ENCODE measurements around the gene AQR. TPM values are rescaled to one million over a fixed set of nuclear protein-coding genes. Genes with fewer than 3 reads are reported as not detected.

AQR gene
- polyA plus RNA-seq, 1 donor from 2014 or later = 22.4 TPM

DNA sequence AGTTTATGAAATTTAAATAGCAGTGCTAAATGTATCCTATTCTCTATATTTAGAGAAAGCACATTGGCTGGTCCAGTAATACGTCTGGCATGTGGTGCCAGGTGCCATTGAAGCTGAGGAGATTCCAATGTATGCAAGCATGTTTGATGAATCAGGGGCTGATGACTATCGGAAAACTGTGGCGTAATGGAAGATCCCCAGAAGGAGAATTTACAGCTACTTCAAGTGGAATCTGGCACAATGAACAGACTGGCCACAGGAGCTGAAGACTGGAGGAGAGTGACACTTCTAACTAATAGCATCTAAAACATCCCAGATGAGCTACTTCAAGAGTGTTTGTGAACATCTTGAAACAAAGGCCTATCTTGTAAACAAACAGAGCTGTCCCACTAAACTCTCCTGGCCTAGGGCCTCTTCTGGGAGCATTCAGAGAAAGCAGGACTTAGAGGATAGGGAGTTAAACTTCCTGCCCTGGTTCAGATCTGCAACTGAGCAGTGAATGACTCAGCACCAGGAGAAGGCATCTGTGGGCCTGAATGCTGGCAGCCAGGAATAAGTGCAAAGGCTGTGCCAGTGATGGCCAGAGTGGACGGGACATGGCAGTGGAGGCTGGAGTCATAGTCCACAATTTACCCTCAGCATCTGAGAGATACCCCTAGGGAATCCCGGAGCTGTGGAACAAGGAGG lies 159.0 kb downstream of the AQR start:
- H3K4me3 ChIP-seq (ENCODE audit: low read length) = no peak overlapping the region
- H4K20me1 ChIP-seq (ENCODE audit: insufficient read depth) = no peaks in the 10 kb centered on the region
- H2AFZ ChIP-seq (ENCODE audit: low read depth, low read length) = no peak overlapping the region
- no peak overlapping the region for H3K4me2 ChIP-seq (ENCODE audit: low read length)
- H3K27ac ChIP-seq (ENCODE audit: low read length) = no peak overlapping the region
- no peaks in the 10 kb centered on the region for H3K36me3 ChIP-seq (ENCODE audit: insufficient read depth, low read length)
- no peaks in the 10 kb centered on the region for H3K27me3 ChIP-seq (ENCODE audit: insufficient read depth, low read depth, low read length)
- no peak overlapping the region for H3K9ac ChIP-seq (ENCODE audit: low read length)
- TF ChIP-seq RAD21 (conservative IDR thresholded peaks at IDR 0.05) (no peak), CTCF (IDR thresholded peaks at IDR 0.05; ENCODE audit: poor library complexity, severe bottlenecking) (no peak), SMC3 (conservative IDR thresholded peaks at IDR 0.05; ENCODE audit: poor library complexity) (no peak), EZH2 (IDR thresholded peaks at IDR 0.05; ENCODE audit: borderline replicate concordance, insufficient read depth, low read length, poor library complexity, severe bottlenecking) (no peak), TAF1 (IDR thresholded peaks at IDR 0.05; ENCODE audit: low read depth) (no peak), REST (IDR thresholded peaks at IDR 0.05; ENCODE audit: borderline replicate concordance) (no peak), POLR2AphosphoS5 (IDR thresholded peaks at IDR 0.05) (no peak)
- H3K79me2 ChIP-seq (replicated peaks; ENCODE audit: insufficient read depth, low read length) = no peaks in the 10 kb centered on the region
- H3F3A ChIP-seq (ENCODE audit: insufficient read depth, low read length, poor library complexity, severe bottlenecking) = no peaks in the 10 kb centered on the region
- no peaks in the 10 kb centered on the region for H3K9me3 ChIP-seq (ENCODE audit: low read length)
- H3K9me2 ChIP-seq (ENCODE audit: insufficient read depth, low read length) = no peaks in the 10 kb centered on the region

DNA sequence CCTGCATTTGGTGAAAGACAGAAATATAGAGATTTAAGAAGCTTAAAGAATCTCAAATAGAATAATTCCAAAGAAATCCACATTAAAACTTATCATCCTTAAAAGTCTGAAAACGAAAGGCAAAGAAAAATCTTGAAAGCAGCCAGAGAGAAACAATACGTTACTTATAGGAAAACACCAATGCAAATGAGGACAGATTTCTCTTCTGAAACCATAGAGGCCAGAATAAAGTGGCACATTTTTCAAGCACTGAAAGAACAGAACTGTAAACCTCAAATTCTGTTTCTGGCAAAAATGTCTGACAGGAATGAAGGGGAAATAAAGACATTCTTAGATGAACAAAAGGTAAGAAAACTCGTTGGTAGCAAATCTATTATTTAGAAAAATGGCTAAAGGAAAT lies 160.4 kb downstream of the AQR start:
- Histone ChIP-seq H3K4me2 (ENCODE audit: low read length) (no peak overlapping the region), H2AFZ (ENCODE audit: low read depth, low read length) (no peak overlapping the region), H3K36me3 (ENCODE audit: insufficient read depth, low read length) (no peaks in the 10 kb centered on the region), H3K4me3 (ENCODE audit: low read length) (no peak overlapping the region), H3K27ac (ENCODE audit: low read length) (no peak overlapping the region), H3F3A (ENCODE audit: insufficient read depth, low read length, poor library complexity, severe bottlenecking) (no peaks in the 10 kb centered on the region), H3K9me3 (ENCODE audit: low read length) (no peaks in the 10 kb centered on the region), H4K20me1 (ENCODE audit: insufficient read depth) (no peaks in the 10 kb centered on the region), H3K9ac (ENCODE audit: low read length) (no peak overlapping the region), H3K79me2 (replicated peaks; ENCODE audit: insufficient read depth, low read length) (no peaks in the 10 kb centered on the region), H3K27me3 (ENCODE audit: insufficient read depth, low read depth, low read length) (no peaks in the 10 kb centered on the region), H3K9me2 (ENCODE audit: insufficient read depth, low read length) (no peaks in the 10 kb centered on the region)
- TF ChIP-seq CTCF (IDR thresholded peaks at IDR 0.05; ENCODE audit: poor library complexity, severe bottlenecking) = no peak
- TF ChIP-seq SMC3 (conservative IDR thresholded peaks at IDR 0.05; ENCODE audit: poor library complexity) = no peak
- no peak for TF ChIP-seq MXI1 (conservative IDR thresholded peaks at IDR 0.05; ENCODE audit: poor library complexity, severe bottlenecking)
- no peak for TF ChIP-seq TAF1 (IDR thresholded peaks at IDR 0.05; ENCODE audit: low read depth)
- no peak for TF ChIP-seq POLR2AphosphoS5 (IDR thresholded peaks at IDR 0.05)

Data from neural cell (in vitro differentiated cells).